BE2C (cell line): ENCODE data around the gene ZNF417.
"Not testable (repeated sequence)": the region's sequence is repeated elsewhere in the genome, so short reads cannot be mapped to it uniquely, and the experiment has no call there.

Source experiments
- DNase-seq: peaks from one replicate; pipeline ENCODE4 v3.0.0-alpha.2; 2020
- H3K27me3 ChIP-seq: fragments of 250-450 bp; sonication (Bioruptor Pico); 2 replicates; pipeline ENCODE4 v1.5.1; 2020; ENCODE audit warnings: mild to moderate bottlenecking
- H3K36me3 ChIP-seq: fragments of 250-450 bp; sonication (Bioruptor Pico); 2 replicates; pipeline ENCODE4 v1.5.1; 2020; ENCODE audit warnings: mild to moderate bottlenecking
- H3K4me1 ChIP-seq: fragments of 250-450 bp; sonication (Bioruptor Pico); 2 replicates; pipeline ENCODE4 v1.5.1; 2020
- H3K4me3 ChIP-seq: 2 replicates; pipeline ENCODE4 v1.5.1; 2011; ENCODE audit warnings: low read depth, low read length
- H3K9me3 ChIP-seq: fragments of 250-450 bp; sonication (Bioruptor Pico); 2 replicates; pipeline ENCODE4 v1.5.1; 2020
- TF ChIP-seq, protein P1 (sequence below): IDR thresholded peaks from 2 replicates; pipeline ENCODE4 v1.5.1; 2012; ENCODE audit warnings: mild to moderate bottlenecking, low read depth, low read length

Gene ZNF417

DNA sequence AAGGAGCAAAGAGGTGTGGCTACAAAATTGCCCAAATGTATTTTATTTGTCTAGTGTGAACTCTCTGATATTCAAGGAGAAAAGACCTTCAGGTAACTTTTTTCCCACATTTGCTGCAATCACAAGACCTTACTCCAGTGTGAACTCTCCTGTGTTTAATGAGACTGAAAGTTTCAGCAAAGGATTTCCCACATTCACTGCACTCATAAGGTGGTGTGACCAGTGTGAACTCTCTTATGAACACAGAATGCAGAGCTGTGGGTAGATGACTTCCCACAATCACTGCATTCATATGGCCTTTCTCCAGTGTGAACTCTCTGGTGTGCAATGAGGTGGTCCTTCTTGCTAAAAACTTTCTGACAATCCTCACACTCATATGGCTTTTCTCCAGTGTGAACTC is 43.9 kb downstream of the ZNF417 start:
- Histone ChIP-seq H3K4me1 (no peaks in the 10 kb centered on the region), H3K4me3 (no peak overlapping the region), H3K27me3 (no peaks in the 10 kb centered on the region), H3K9me3 (peaks cover 1% of the 10 kb centered on the region; the same call in 1 of the 2 replicates), H3K36me3 (peaks cover 70% of the 10 kb centered on the region)
- no peak for DNase-seq
- TF ChIP-seq, protein P1, sequence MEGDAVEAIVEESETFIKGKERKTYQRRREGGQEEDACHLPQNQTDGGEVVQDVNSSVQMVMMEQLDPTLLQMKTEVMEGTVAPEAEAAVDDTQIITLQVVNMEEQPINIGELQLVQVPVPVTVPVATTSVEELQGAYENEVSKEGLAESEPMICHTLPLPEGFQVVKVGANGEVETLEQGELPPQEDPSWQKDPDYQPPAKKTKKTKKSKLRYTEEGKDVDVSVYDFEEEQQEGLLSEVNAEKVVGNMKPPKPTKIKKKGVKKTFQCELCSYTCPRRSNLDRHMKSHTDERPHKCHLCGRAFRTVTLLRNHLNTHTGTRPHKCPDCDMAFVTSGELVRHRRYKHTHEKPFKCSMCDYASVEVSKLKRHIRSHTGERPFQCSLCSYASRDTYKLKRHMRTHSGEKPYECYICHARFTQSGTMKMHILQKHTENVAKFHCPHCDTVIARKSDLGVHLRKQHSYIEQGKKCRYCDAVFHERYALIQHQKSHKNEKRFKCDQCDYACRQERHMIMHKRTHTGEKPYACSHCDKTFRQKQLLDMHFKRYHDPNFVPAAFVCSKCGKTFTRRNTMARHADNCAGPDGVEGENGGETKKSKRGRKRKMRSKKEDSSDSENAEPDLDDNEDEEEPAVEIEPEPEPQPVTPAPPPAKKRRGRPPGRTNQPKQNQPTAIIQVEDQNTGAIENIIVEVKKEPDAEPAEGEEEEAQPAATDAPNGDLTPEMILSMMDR, result no peak

GRCh38 chr19:57870225-57870624 is 46.2 kb downstream of the ZNF417 start:
- no peaks in the 10 kb centered on the region for H3K27me3 ChIP-seq
- no peak for DNase-seq
- H3K36me3 ChIP-seq, result peaks cover 69% of the 10 kb centered on the region
- no peaks in the 10 kb centered on the region for H3K4me1 ChIP-seq
- no peaks in the 10 kb centered on the region; the same call in 1 of the 2 replicates for H3K9me3 ChIP-seq
- TF ChIP-seq, protein P1, result no peak
- no peak overlapping the region for H3K4me3 ChIP-seq

DNA sequence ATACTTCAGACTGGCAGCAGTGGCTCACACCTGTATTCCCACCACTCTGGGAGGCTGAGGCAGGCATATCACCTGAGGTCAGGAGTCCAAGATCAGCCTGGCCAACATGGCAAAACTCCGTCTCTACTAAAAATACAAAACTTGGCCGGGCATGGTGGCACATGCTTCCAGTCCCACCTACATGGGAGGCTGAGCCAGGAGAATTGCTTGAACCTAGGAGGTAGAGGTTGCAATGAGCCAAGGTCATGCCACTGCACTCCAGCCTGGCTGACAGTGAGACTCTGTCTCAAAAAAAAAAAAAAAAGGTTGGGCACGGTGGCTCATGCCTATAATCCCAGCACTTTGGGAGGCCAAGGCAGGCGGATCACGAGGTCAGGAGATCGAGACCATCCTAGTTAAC is 46.7 kb downstream of the ZNF417 start:
- peaks cover 71% of the 10 kb centered on the region for H3K36me3 ChIP-seq
- H3K9me3 ChIP-seq, H3K4me3 ChIP-seq: not testable (repeated sequence)

GRCh38 chr19:57867868-57868492 is 48.4 kb downstream of the ZNF417 start:
- no peak for DNase-seq
- Histone ChIP-seq H3K4me3 (no peak overlapping the region), H3K27me3 (no peaks in the 10 kb centered on the region), H3K4me1 (no peaks in the 10 kb centered on the region), H3K9me3 (no peaks in the 10 kb centered on the region; the same call in 1 of the 2 replicates), H3K36me3 (peaks cover 69% of the 10 kb centered on the region)
- TF ChIP-seq, protein P1, result no peak

More for the DNA sequence above, 46.7 kb downstream of the ZNF417 start:
- not testable (repeated sequence) for H3K4me1 ChIP-seq, H3K27me3 ChIP-seq, DNase-seq
